MM.1S (cell line): Measurements from ENCODE around the gene NSFL1C.
A peak's percentile ranks its signal among the peaks of the same experiment; 100 is the strongest.

Source experiments
- DNase-seq: peaks from one replicate; pipeline ENCODE4 v3.0.0-alpha.2; 2015
- H2AFZ ChIP-seq: fragments of 300-600 bp; sonication (generic); 2 replicates; pipeline ENCODE4 v1.6.0; 2016; ENCODE audit warnings: antibody characterized with exemption, low read length
- H3F3A ChIP-seq: fragments of 300-600 bp; sonication (generic); 2 replicates; pipeline ENCODE4 v1.6.1; 2016; ENCODE audit warnings: mild to moderate bottlenecking, antibody characterized with exemption, low read length, moderate library complexity, mixed read lengths; ENCODE audit not compliant: insufficient read depth
- H3K27ac ChIP-seq: fragments of 300-600 bp; sonication (generic); 2 replicates; pipeline ENCODE4 v1.5.1; 2016; ENCODE audit warnings: mild to moderate bottlenecking, low read length
- H3K27me3 ChIP-seq: fragments of 300-600 bp; sonication (generic); replicated peaks from 2 replicates; pipeline ENCODE4 v1.6.0; 2016; ENCODE audit warnings: low read length; ENCODE audit not compliant: insufficient read depth
- H3K36me3 ChIP-seq: fragments of 300-600 bp; sonication (generic); replicated peaks from 2 replicates; pipeline ENCODE4 v1.6.1; 2016; ENCODE audit warnings: mild to moderate bottlenecking, low read length, mixed read lengths; ENCODE audit not compliant: insufficient read depth
- H3K4me1 ChIP-seq: fragments of 300-600 bp; sonication (generic); 2 replicates; pipeline ENCODE4 v1.6.1; 2016; ENCODE audit warnings: low read length, mixed read lengths
- H3K4me2 ChIP-seq: fragments of 300-600 bp; sonication (generic); 2 replicates; pipeline ENCODE4 v1.6.0; 2016; ENCODE audit warnings: low read depth, low read length
- H3K4me3 ChIP-seq: fragments of 300-600 bp; sonication (generic); 2 replicates; pipeline ENCODE4 v1.5.1; 2016; ENCODE audit warnings: low read length, mixed read lengths
- H3K79me2 ChIP-seq: fragments of 300-600 bp; sonication (generic); 2 replicates; pipeline ENCODE4 v1.6.1; 2016; ENCODE audit warnings: mixed run types, low read length, mixed read lengths
- H3K9ac ChIP-seq: fragments of 300-600 bp; sonication (generic); 2 replicates; pipeline ENCODE4 v1.6.1; 2016; ENCODE audit warnings: low read length, mixed read lengths
- H3K9me2 ChIP-seq: fragments of 300-600 bp; sonication (generic); replicated peaks from 2 replicates; pipeline ENCODE4 v1.6.1; 2016; ENCODE audit warnings: mild to moderate bottlenecking, low read length, mixed read lengths; ENCODE audit not compliant: insufficient read depth
- H3K9me3 ChIP-seq: fragments of 300-600 bp; sonication (generic); replicated peaks from 2 replicates; pipeline ENCODE4 v1.6.1; 2016; ENCODE audit warnings: mild to moderate bottlenecking, low read length, mixed read lengths; ENCODE audit not compliant: insufficient read depth
- H4K20me1 ChIP-seq: fragments of 300-600 bp; sonication (generic); 2 replicates; pipeline ENCODE4 v1.6.1; 2016; ENCODE audit warnings: mild to moderate bottlenecking, low read length, moderate library complexity, mixed read lengths; ENCODE audit not compliant: insufficient read depth
- CTCF ChIP-seq: fragments of 300-600 bp; sonication (generic); IDR thresholded peaks from 2 replicates; pipeline ENCODE4 v1.5.1; 2016; ENCODE audit warnings: antibody characterized with exemption, low read length, mixed read lengths
- EZH2 ChIP-seq: fragments of 300-600 bp; sonication (generic); optimal IDR thresholded peaks from 2 replicates; pipeline ENCODE3; 2017; ENCODE audit warnings: low read depth, mild to moderate bottlenecking, antibody characterized with exemption, low read length, mixed read lengths
- EZH2phosphoT487 ChIP-seq: fragments of 300-600 bp; sonication (generic); IDR thresholded peaks from 2 replicates; pipeline ENCODE4 v1.6.1; 2018; ENCODE audit warnings: antibody characterized with exemption, low read length

The NSFL1C gene

GRCh38 chr20:1463971-1464570 lies 2.6 kb downstream of the NSFL1C start:
- Histone ChIP-seq H3K9ac (no peak overlapping the region), H4K20me1 (peaks cover 30% of the 10 kb centered on the region), H3K4me3 (no peak overlapping the region), H3K27me3 (peaks cover 13% of the 10 kb centered on the region), H3K4me1 (peaks cover 24% of the 10 kb centered on the region), H3K9me2 (no peaks in the 10 kb centered on the region), H3K36me3 (peaks cover 12% of the 10 kb centered on the region), H3K4me2 (no peak overlapping the region), H2AFZ (no peak overlapping the region), H3K9me3 (no peaks in the 10 kb centered on the region), H3K79me2 (peaks cover 75% of the 10 kb centered on the region), H3F3A (no peaks in the 10 kb centered on the region), H3K27ac (no peak overlapping the region)
- DNase-seq, result no peak
- TF ChIP-seq EZH2phosphoT487 (no peak), EZH2 (no peak), CTCF (no peak)

GRCh38 chr20:1462834-1463233 lies 3.8 kb downstream of the NSFL1C start:
- Histone ChIP-seq H3K27me3 (peaks cover 5% of the 10 kb centered on the region), H3K27ac (no peak overlapping the region), H3K79me2 (peaks cover 84% of the 10 kb centered on the region), H4K20me1 (peaks cover 30% of the 10 kb centered on the region), H3K9me2 (no peaks in the 10 kb centered on the region), H3K36me3 (peaks cover 16% of the 10 kb centered on the region), H3K4me3 (no peak overlapping the region), H3F3A (no peaks in the 10 kb centered on the region), H3K4me1 (peaks cover 24% of the 10 kb centered on the region), H2AFZ (no peak overlapping the region), H3K9ac (no peak overlapping the region), H3K4me2 (no peak overlapping the region), H3K9me3 (no peaks in the 10 kb centered on the region)
- TF ChIP-seq CTCF (no peak), EZH2 (no peak), EZH2phosphoT487 (no peak)
- DNase-seq, result peak; percentile 25

- H3K79me2 ChIP-seq, result peaks cover 84% of the 10 kb centered on the region
- H3F3A ChIP-seq, result no peaks in the 10 kb centered on the region
- H3K9me3 ChIP-seq, result no peaks in the 10 kb centered on the region
- no peak for DNase-seq
- no peak overlapping the region for H3K27ac ChIP-seq
- peaks cover 16% of the 10 kb centered on the region for H3K36me3 ChIP-seq
- H4K20me1 ChIP-seq, result peaks cover 30% of the 10 kb centered on the region
- H3K27me3 ChIP-seq, result no peaks in the 10 kb centered on the region
- no peak overlapping the region for H3K9ac ChIP-seq
- H2AFZ ChIP-seq, result no peak overlapping the region
- no peak overlapping the region for H3K4me2 ChIP-seq
- no peaks in the 10 kb centered on the region for H3K9me2 ChIP-seq
- H3K4me1 ChIP-seq, result peaks cover 24% of the 10 kb centered on the region
- no peak for TF ChIP-seq EZH2phosphoT487
- no peak for TF ChIP-seq EZH2
- TF ChIP-seq CTCF, result no peak
- H3K4me3 ChIP-seq, result no peak overlapping the region
Measured at GRCh38 chr20:1462001-1462400, 4.6 kb downstream of the NSFL1C start.
